NB4 (cell line): ENCODE results near the gene PAQR3.

Experiments
- CTCF ChIP-seq: IDR thresholded peaks from one replicate; pipeline ENCODE4 v1.5.1; 2012; ENCODE audit warnings: low read depth, low read length
- POLR2A ChIP-seq: IDR thresholded peaks from 2 replicates; pipeline ENCODE4 v1.6.1; 2011; ENCODE audit warnings: mild to moderate bottlenecking; ENCODE audit not compliant: insufficient read length; ENCODE audit errors: extremely low read depth

- TF ChIP-seq CTCF = no peak
- TF ChIP-seq POLR2A = no peak
Observed at GRCh38 chr4:78904143-78904542, 35.1 kb downstream of the PAQR3 start.
